Erythroblast (primary cell): ENCODE results near the gene KHDC4.

Experiments
- GATA1 ChIP-seq: IDR thresholded peaks from 2 replicates; pipeline ENCODE4 v1.6.1; 2011; ENCODE audit warnings: low read depth, mild to moderate bottlenecking, control low read depth, low read length, moderate library complexity
- POLR2A ChIP-seq: IDR thresholded peaks from 2 replicates; pipeline ENCODE4 v1.6.1; 2011; ENCODE audit warnings: mild to moderate bottlenecking, low read length

- TF ChIP-seq POLR2A (no peak), GATA1 (no peak)
Measured at GRCh38 chr1:155867766-155868165, 66.4 kb downstream of the KHDC4 start.
